ENCODE measurements around the gene DAB2IP.

DAB2IP gene

GRCh38 chr9:121826711-121827110, 175.3 kb downstream of the DAB2IP start:
- TF ChIP-seq CTCF (IDR thresholded peaks at IDR 0.05; ENCODE audit: insufficient read depth, low read depth, low read length, missing control alignments), result no peak
- DNase-seq (ENCODE audit: low read depth), result no peak
- no peak overlapping the region for H3K4me3 ChIP-seq (ENCODE audit: low read depth, low read length)

DNA sequence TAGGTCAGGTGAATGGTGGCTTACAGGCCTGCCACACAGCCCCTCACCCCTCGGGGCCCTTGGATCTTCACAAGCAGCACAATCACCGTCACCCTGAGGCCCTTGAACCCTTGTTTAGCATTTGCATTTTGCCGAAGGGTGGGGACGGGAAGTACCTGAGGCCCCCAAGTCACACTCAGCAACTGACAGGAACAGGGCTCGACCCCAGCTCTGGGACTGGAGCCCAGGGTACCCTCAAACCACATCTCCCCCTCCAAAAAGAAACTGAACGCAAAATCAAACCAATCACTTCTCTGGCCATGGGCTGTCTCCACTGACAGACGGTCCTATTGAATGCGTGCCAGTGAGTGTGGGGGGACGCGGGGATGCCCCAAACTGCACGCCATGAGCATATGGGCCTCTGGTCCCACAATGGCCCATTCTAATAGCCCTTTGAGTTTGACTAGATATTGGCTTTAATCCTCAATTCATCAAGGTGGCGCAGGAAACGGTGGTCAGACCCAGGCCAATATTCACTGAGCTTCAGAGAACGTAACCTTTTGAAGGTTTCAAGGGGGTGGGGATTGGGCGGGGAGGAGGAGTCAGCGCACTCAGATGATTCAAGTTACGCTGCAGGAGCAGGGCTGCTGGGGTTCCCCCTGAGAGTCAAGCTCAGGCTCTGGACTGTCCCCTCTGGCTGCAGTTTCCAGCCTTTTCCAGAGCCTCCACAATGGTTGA, 176.0 kb downstream of the DAB2IP start:
- no peak for DNase-seq (ENCODE audit: low read depth)
- no peak overlapping the region for H3K4me3 ChIP-seq (ENCODE audit: low read depth, low read length)
- TF ChIP-seq CTCF (IDR thresholded peaks at IDR 0.05; ENCODE audit: insufficient read depth, low read depth, low read length, missing control alignments), result no peak

- DNase-seq (ENCODE audit: low read depth), result no peak
These were observed 179.2 kb downstream of the DAB2IP start for GRCh38 chr9:121830441-121831140.

DNA sequence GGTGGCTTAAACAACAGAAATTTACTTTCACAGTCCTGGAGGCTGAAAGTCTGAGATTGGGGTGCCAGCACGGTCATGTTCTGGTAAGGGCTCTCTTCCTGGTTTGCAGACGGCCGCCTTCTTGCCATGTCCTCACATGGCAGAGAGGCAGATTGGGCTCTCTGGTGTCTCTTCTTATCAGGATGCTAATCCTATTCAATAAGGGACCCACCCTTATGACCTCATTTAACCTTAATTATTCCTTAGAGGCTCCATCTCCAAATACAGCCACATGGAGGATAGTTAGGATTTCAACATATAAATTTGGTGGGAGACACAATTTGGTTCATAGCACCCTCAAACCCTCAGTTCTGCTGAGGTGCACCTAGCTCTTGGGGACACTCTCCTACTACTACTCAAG, 180.4 kb downstream of the DAB2IP start:
- no peak for TF ChIP-seq CTCF (IDR thresholded peaks at IDR 0.05; ENCODE audit: insufficient read depth, low read depth, low read length, missing control alignments)
- no peak for DNase-seq (ENCODE audit: low read depth)
- no peak overlapping the region for H3K4me3 ChIP-seq (ENCODE audit: low read depth, low read length)

More at GRCh38 chr9:121830441-121831140, 179.2 kb downstream of the DAB2IP start:
- no peak for TF ChIP-seq CTCF (IDR thresholded peaks at IDR 0.05; ENCODE audit: insufficient read depth, low read depth, low read length, missing control alignments)
- H3K4me3 ChIP-seq (ENCODE audit: low read depth, low read length), result no peak overlapping the region

GRCh38 chr9:121833061-121833460, 181.6 kb downstream of the DAB2IP start:
- no peak overlapping the region for H3K4me3 ChIP-seq (ENCODE audit: low read depth, low read length)
- DNase-seq (ENCODE audit: low read depth), result no peak
- TF ChIP-seq CTCF (IDR thresholded peaks at IDR 0.05; ENCODE audit: insufficient read depth, low read depth, low read length, missing control alignments), result no peak
